GM12878 (cell line): Measurements from ENCODE around the gene CDHR4. TPM values are rescaled to one million over a fixed set of nuclear protein-coding genes. Genes with fewer than 3 reads are reported as not detected.

Experiments
- ATAC-seq: fragments of 200-7000 bp; cut with Tn5 transposase; 3 replicates; pipeline ENCODE4 v1.9.1; 2020; ENCODE audit warnings: mild to moderate bottlenecking, moderate library complexity
- BruUV-seq: library from RNA; stranded (reverse); fragments of 400-500 nt; replicated peaks from 2 replicates; lab custom pipeline; 2021; lab: Mats Ljungman, UMichigan
- CTCF ChIA-PET: fragments of 300-600 bp; sonication (Branson Sonifier 250); formaldehyde crosslinking; extraction: SDS; loops from one replicate; lab custom pipeline; 2021; ENCODE audit warnings: inconsistent platforms; lab: Yijun Ruan, JAX
- POLR2A ChIA-PET: fragments of 350-600 bp; formaldehyde crosslinking; extraction: SDS; loops from one replicate; lab custom pipeline; 2021; ENCODE audit warnings: inconsistent platforms; lab: Charles Lee
- RAD21 ChIA-PET: fragments of 300-600 bp; sonication (Branson Sonifier 250); formaldehyde crosslinking; loops from one replicate; lab custom pipeline; 2023; ENCODE audit warnings: antibody characterized with exemption; ENCODE audit not compliant: unreplicated experiment; lab: Charles Lee
- SMC1A ChIA-PET: fragments of 300-600 bp; sonication (Branson Sonifier 250); formaldehyde crosslinking; loops from one replicate; lab custom pipeline; 2023; ENCODE audit not compliant: unreplicated experiment, uncharacterized antibody; lab: Charles Lee
- DNase-seq: peaks from one replicate; pipeline ENCODE4 v3.0.0-alpha.2; 2011; ENCODE audit warnings: low read depth, low spot score
- FAIRE-seq: peaks from 3 replicates; lab custom pipeline; 2011; peaks lifted over from hg19 to GRCh38; lab: Jason Lieb, UNC
- H2AFZ ChIP-seq: 2 replicates; pipeline ENCODE4 v1.6.0; 2011; ENCODE audit warnings: low read depth, low read length, control low read depth; ENCODE audit not compliant: control insufficient read depth
- H3K27ac ChIP-seq: 2 replicates; pipeline ENCODE4 v1.5.1; 2011; ENCODE audit warnings: control low read depth; ENCODE audit not compliant: control insufficient read depth, insufficient read depth
- H3K27me3 ChIP-seq, 2 experiments: replicated peaks in 1 of 2; 2 replicates each; pipeline versions ENCODE4 v1.6.0 to v1.6.1; 2011; ENCODE audit warnings: low read length in 1 of 2; ENCODE audit not compliant: control insufficient read depth in 2 of 2, insufficient read depth in 2 of 2
- H3K36me3 ChIP-seq, 2 experiments: 2 replicates each; pipeline ENCODE4 v1.5.1; 2011; ENCODE audit warnings: low read length in 1 of 2; ENCODE audit not compliant: control insufficient read depth in 2 of 2, insufficient read depth in 2 of 2
- H3K4me1 ChIP-seq: 2 replicates; pipeline ENCODE4 v1.6.1; 2011; ENCODE audit warnings: mild to moderate bottlenecking, low read length, moderate library complexity, mixed read lengths; ENCODE audit not compliant: control insufficient read depth, insufficient read depth
- H3K4me2 ChIP-seq: 2 replicates; pipeline ENCODE4 v1.6.0; 2011; ENCODE audit warnings: control low read depth; ENCODE audit not compliant: control insufficient read depth, insufficient read depth
- H3K4me3 ChIP-seq: fragments of 200-600 bp; sonication (generic); 2 replicates; pipeline ENCODE4 v1.5.1; 2016
- H3K79me2 ChIP-seq: 2 replicates; pipeline ENCODE4 v1.6.0; 2011; ENCODE audit warnings: low read length; ENCODE audit not compliant: control insufficient read depth, insufficient read depth
- H3K9ac ChIP-seq: 2 replicates; pipeline ENCODE4 v1.8.0; 2011; ENCODE audit warnings: low read length, control low read depth, mixed read lengths; ENCODE audit not compliant: control insufficient read depth, insufficient read depth
- H3K9me3 ChIP-seq: replicated peaks from 3 replicates; pipeline ENCODE4 v1.5.1; 2011; ENCODE audit warnings: mild to moderate bottlenecking, low read length; ENCODE audit not compliant: control insufficient read depth, insufficient read depth
- H4K20me1 ChIP-seq: 2 replicates; pipeline ENCODE4 v1.6.0; 2011; ENCODE audit not compliant: control insufficient read depth, insufficient read depth
- ASH2L ChIP-seq: fragments of 300-600, 200-600 bp; sonication (generic); IDR thresholded peaks from 2 replicates; pipeline ENCODE4 v1.6.1; 2017; ENCODE audit warnings: low read depth, mild to moderate bottlenecking, borderline replicate concordance
- BHLHE40 ChIP-seq, 2 experiments: fragments of 450-650 bp in 1 of 2; IDR thresholded peaks; 2 replicates each; pipeline ENCODE4 v1.6.1; 2011 to 2017; ENCODE audit warnings: low read depth in 2 of 2, borderline replicate concordance in 1 of 2, improper control_type of control experiment in 1 of 2, low read length in 1 of 2, mild to moderate bottlenecking in 1 of 2
- HDAC2 ChIP-seq: fragments of 200-600 bp; sonication (generic); IDR thresholded peaks from 2 replicates; pipeline ENCODE4 v1.6.1; 2017
- MXI1 ChIP-seq: fragments of 150-350 bp; IDR thresholded peaks from 2 replicates; pipeline ENCODE4 v1.6.1; 2011; ENCODE audit warnings: low read depth, mild to moderate bottlenecking, inconsistent platforms, low read length, improper control_type of control experiment
- NKRF ChIP-seq: fragments of 450-650 bp; conservative IDR thresholded peaks from 2 replicates; pipeline ENCODE4 v1.6.1; 2017; ENCODE audit warnings: mild to moderate bottlenecking, moderate library complexity
- RBBP5 ChIP-seq: fragments of 200-600 bp; sonication (generic); conservative IDR thresholded peaks from 2 replicates; pipeline ENCODE4 v1.6.1; 2016
- RCOR1 ChIP-seq: conservative IDR thresholded peaks from 2 replicates; pipeline ENCODE4 v1.6.1; 2012; ENCODE audit warnings: low read depth, low read length, improper control_type of control experiment
- SMC3 ChIP-seq: IDR thresholded peaks from 2 replicates; pipeline ENCODE4 v1.6.1; 2011; ENCODE audit warnings: low read length, improper control_type of control experiment, borderline replicate concordance
- TARDBP ChIP-seq: IDR thresholded peaks from 2 replicates; pipeline ENCODE4 v1.6.1; 2016; ENCODE audit warnings: borderline replicate concordance
- ZBTB40 ChIP-seq: fragments of 450-650 bp; IDR thresholded peaks from 2 replicates; pipeline ENCODE4 v1.6.1; 2016; ENCODE audit warnings: mild to moderate bottlenecking, moderate library complexity, borderline replicate concordance
- ZNF217 ChIP-seq: fragments of 450-650 bp; IDR thresholded peaks from 2 replicates; pipeline ENCODE4 v1.6.1; 2017; ENCODE audit warnings: antibody characterized with exemption, mild to moderate bottlenecking
- ZNF384 ChIP-seq: IDR thresholded peaks from 2 replicates; pipeline ENCODE4 v1.6.1; 2012; ENCODE audit warnings: low read depth, mild to moderate bottlenecking, low read length, improper control_type of control experiment, borderline replicate concordance
- ZNF622 ChIP-seq: fragments of 450-650 bp; IDR thresholded peaks from 2 replicates; pipeline ENCODE4 v1.6.1; 2017; ENCODE audit warnings: mild to moderate bottlenecking, inconsistent platforms
- WGBS: methylation state at CpG from one replicate; pipeline ENCODE4 v1.1.6; 2016; ENCODE audit warnings: low lambda C conversion rate; ENCODE audit not compliant: insufficient replicate concordance, insufficient coverage; ENCODE audit errors: missing lambda C conversion rate; 5-methylcytosine and 5-hydroxymethylcytosine counted together
- in situ Hi-C: fragments of 300-500 bp; cut with MboI; formaldehyde crosslinking; loops from 9 replicates; pipeline ENCODE4 v1.14.3; 2018; ENCODE audit warnings: mixed read lengths
- intact Hi-C: fragments of 100-400 bp; cut with micrococcal nuclease; formaldehyde crosslinking; loops from one replicate; pipeline ENCODE4 v1.14.2; 2022; ENCODE audit not compliant: unreplicated experiment
- polyA plus RNA-seq, 11 experiments: library from polyadenylated mRNA; depleted of rRNA in 4 of 11; unstranded in 6 of 11; stranded (reverse) in 5 of 11; fragments of >200 nt; fragmentation: Nextera tagmentation in 4 of 11; fragmentation: Illumina TruSeq in 1 of 11; extraction: Ambion mirVana in 4 of 11; extraction: Trizol in 1 of 11; gene quantifications; 1 replicate in 1 of 11; 2 replicates in 10 of 11; pipeline versions ENCODE4 v1.2.1 to v1.2.3, GENCODE V29; 2011 to 2016; ENCODE audit warnings: inconsistent platforms in 2 of 11, missing spikeins in 2 of 11, low read depth in 1 of 11
- total RNA-seq, 4 experiments: library from RNA; depleted of rRNA in 3 of 4; stranded (reverse); fragments of >200 nt in 3 of 4; fragmentation: Illumina TruSeq in 1 of 4; extraction: Trizol in 1 of 4; gene quantifications; 2 replicates each; pipeline versions ENCODE4 v1.2.1 to v1.2.3, GENCODE V29; 2013 to 2021

Gene CDHR4
- total and polyA plus RNA-seq, 10 of the 15 experiments (the other 5 are each of a cell fraction or from before 2014, with no cell fraction given), result not detected

GRCh38 chr3:49802719-49803464 lies 3.2 kb upstream of the CDHR4 start, which contains the start of gene INKA1:
TSS of gene INKA1 (plus strand) at chr3:49803261. CDS start at chr3:49803393, 132 bp downstream.
- Histone ChIP-seq H3K9me3 (no peaks in the 10 kb centered on the region), H3K4me3 (peak within 1 kb of the TSS; percentile 98), H3K27me3 (no peaks in the 10 kb centered on the region; a peak in 1 of 4 replicates), H3K27ac (peak within 1 kb of the TSS; percentile 37; the same call in 1 of the 2 replicates), H2AFZ (peak within 1 kb of the TSS; percentile 97), H3K4me1 (peaks cover 39% of the 10 kb centered on the region), H3K79me2 (no peaks in the 10 kb centered on the region; the same call in 1 of the 2 replicates), H3K36me3 (no peaks in the 10 kb centered on the region), H3K4me2 (peak within 1 kb of the TSS; percentile 94), H4K20me1 (no peaks in the 10 kb centered on the region), H3K9ac (peak within 1 kb of the TSS; percentile 75)
- ChIA-PET SMC1A (interaction anchor here (1.1 to 9.4 kb wide), 9 partner anchors 11 to 127 kb away, joined by 3 to 146 read pairs (median 6); partner anchors contain the start of genes MON1A and UBA7), RAD21 (interaction anchor here (0.6 to 8.0 kb wide), 27 partner anchors 10 to 796 kb away, joined by 3 to 182 read pairs (median 4); partner anchors contain the start of genes AMIGO3, IP6K1, MON1A and MST1R), POLR2A (interaction anchor here (0.5 to 2.7 kb wide), 12 partner anchors 8 to 144 kb away, joined by 3 to 21 read pairs (median 5); partner anchors contain the start of genes IP6K1 and UBA7), CTCF (interaction anchor here (0.8 to 12.0 kb wide), 18 partner anchors 14 to 263 kb away, joined by 3 to 327 read pairs (median 6); partner anchors contain the start of genes IP6K1, MST1R, TRAIP and UBA7)
- 1% methylated on average over 38 of the region's 71 CpGs for WGBS
- FAIRE-seq (peak; percentile 75), ATAC-seq (peak; percentile 81), DNase-seq (no peak)
- BruUV-seq, result no TSS peak
- intact Hi-C loops (loop anchor here (1.0 to 2.0 kb wide), 2 partner anchors 36 to 104 kb away; no protein-coding TSS in a partner anchor), in situ Hi-C loops (loop anchor here (5.0 kb wide), 1 partner anchor 104 kb away; no protein-coding TSS in a partner anchor)
- no peak for TF ChIP-seq ASH2L
- no peak for TF ChIP-seq ZBTB40
- no peak for TF ChIP-seq RBBP5
- TF ChIP-seq TARDBP, result no peak
- no peak for TF ChIP-seq ZNF622
- peak; percentile 89; the same call in 1 of the 2 replicates for TF ChIP-seq SMC3
- peak in 1 of 2 experiments; percentile 51; a peak in 2 of 4 replicates for TF ChIP-seq BHLHE40 (IDR thresholded peaks at IDR 0.05; ENCODE audit: borderline replicate concordance in 1 of 2, low read depth in 2 of 2, low read length in 1 of 2)
- TF ChIP-seq HDAC2, result no peak
- TF ChIP-seq RCOR1, result 0 out of 2 replicates have a peak, but pooled peaks have one; percentile 45
- no peak for TF ChIP-seq ZNF384
- no peak for TF ChIP-seq ZNF217
- peak; percentile 57 for TF ChIP-seq NKRF
- TF ChIP-seq MXI1, result no peak; the same call in none of the 2 replicates
